Calu3 (cell line): Measurements from ENCODE around the gene ABCF1. TPM values are rescaled to one million over a fixed set of nuclear protein-coding genes. Genes with fewer than 3 reads are reported as not detected.

ENCODE experiments used
- BruUV-seq: library from RNA; stranded (reverse); fragments of 400-500 nt; replicated peaks from 2 replicates; lab custom pipeline; 2021; lab: Mats Ljungman, UMichigan
- CTCF ChIA-PET: fragments of 300-600 bp; sonication (Branson Sonifier 250); formaldehyde crosslinking; loops from one replicate; lab custom pipeline; 2022; ENCODE audit warnings: antibody characterized with exemption; lab: Charles Lee
- DNase-seq: peaks from one replicate; pipeline ENCODE4 v3.0.0; 2022
- H3K27ac Mint-ChIP-seq: one replicate; pipeline ENCODE4 v1.8.0; 2022; ENCODE audit warnings: mixed read lengths; ENCODE audit not compliant: unreplicated experiment
- H3K27me3 Mint-ChIP-seq: one replicate; pipeline ENCODE4 v1.8.0; 2022; ENCODE audit warnings: mixed read lengths; ENCODE audit not compliant: unreplicated experiment
- H3K36me3 Mint-ChIP-seq: one replicate; pipeline ENCODE4 v1.8.0; 2022; ENCODE audit warnings: mild to moderate bottlenecking, moderate library complexity, mixed read lengths; ENCODE audit not compliant: insufficient read depth, unreplicated experiment
- H3K4me1 Mint-ChIP-seq: one replicate; pipeline ENCODE4 v1.8.0; 2022; ENCODE audit warnings: mild to moderate bottlenecking, low read depth, mixed read lengths; ENCODE audit not compliant: unreplicated experiment
- H3K4me3 Mint-ChIP-seq: one replicate; pipeline ENCODE4 v1.8.0; 2022; ENCODE audit warnings: mild to moderate bottlenecking, low read depth, moderate library complexity, mixed read lengths; ENCODE audit not compliant: unreplicated experiment
- H3K9me3 Mint-ChIP-seq: one replicate; pipeline ENCODE4 v1.8.0; 2022; ENCODE audit warnings: low read depth, mixed read lengths; ENCODE audit not compliant: unreplicated experiment
- CTCF ChIP-seq: fragments of 200-600 bp; IDR thresholded peaks from one replicate; pipeline ENCODE4 v1.8.0; 2022; ENCODE audit warnings: antibody characterized with exemption; ENCODE audit not compliant: unreplicated experiment
- intact Hi-C: fragments of 100-400 bp; cut with micrococcal nuclease; formaldehyde crosslinking; loops from one replicate; pipeline ENCODE4 v1.10.0; 2022; ENCODE audit not compliant: unreplicated experiment
- total RNA-seq: library from RNA; stranded (reverse); gene quantifications from 2 replicates; pipeline ENCODE4 v1.2.3, GENCODE V29; 2022

Gene ABCF1
- total RNA-seq, 1 experiment from 2014 or later: 88.3 TPM

DNA sequence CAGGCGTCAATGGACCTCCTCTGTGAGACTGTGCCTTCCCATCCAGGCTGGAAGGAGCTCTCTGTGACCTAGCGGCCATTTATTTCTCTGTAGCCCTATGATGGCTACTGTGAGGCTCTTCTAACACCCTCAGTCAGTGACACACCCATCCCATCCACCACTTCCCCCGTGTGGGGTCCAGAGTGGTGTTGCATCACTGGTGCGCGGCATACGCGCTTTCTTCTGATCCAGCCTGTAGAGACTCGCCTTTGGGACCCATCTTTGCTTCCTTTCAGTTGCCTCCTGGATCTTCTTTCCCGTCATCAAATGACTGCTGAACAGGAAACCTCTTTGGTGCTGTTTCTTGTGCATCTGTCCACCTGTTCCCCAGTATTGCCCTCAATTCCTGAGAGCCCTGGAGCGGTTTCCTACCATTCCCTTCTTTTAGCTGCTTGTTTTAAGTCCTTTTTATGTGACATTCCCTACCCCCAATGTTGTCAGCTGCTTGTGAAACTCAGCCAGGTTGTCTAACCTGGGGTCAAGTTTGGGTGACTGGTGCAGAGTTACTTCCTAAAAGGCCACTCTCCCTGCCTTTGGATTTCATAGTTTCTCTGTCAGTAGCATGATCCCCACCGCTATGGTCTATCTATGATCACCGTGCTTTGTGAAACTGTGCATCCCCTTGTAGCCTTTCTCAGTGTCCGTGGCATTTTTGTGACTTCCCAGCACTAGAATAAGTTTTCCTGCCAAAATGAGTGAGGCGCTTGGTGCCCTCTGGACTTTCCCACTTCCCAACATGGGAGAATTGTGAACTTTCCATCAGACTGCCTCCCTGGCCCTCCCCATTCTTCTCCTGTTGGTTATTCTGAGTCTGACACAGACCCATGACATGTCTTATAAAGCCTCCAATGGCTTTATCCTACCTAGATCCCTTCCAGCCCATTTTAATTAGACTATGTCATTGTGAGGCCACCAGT is 8.5 kb upstream of the ABCF1 start:
- no peak overlapping the region for H3K4me3 Mint-ChIP-seq
- no peak for DNase-seq
- CTCF ChIA-PET: no interaction called here
- no peak for TF ChIP-seq CTCF
- no peaks in the 10 kb centered on the region for H3K27me3 Mint-ChIP-seq
- peaks cover 12% of the 10 kb centered on the region for H3K4me1 Mint-ChIP-seq
- H3K27ac Mint-ChIP-seq: no peak overlapping the region
- no peaks in the 10 kb centered on the region for H3K9me3 Mint-ChIP-seq
- peaks cover 35% of the 10 kb centered on the region for H3K36me3 Mint-ChIP-seq
- intact Hi-C loops: no loop called here
- no TSS peak for BruUV-seq

GRCh38 chr6:30564114-30564513 is 7.1 kb upstream of the ABCF1 start:
- H3K27ac Mint-ChIP-seq: no peak overlapping the region
- intact Hi-C loops: no loop called here
- CTCF ChIA-PET: interaction anchor here (0.7 kb wide), 1 partner anchor 94 kb away, joined by 3 read pairs; no protein-coding TSS in a partner anchor
- H3K9me3 Mint-ChIP-seq: no peaks in the 10 kb centered on the region
- TF ChIP-seq CTCF: no peak
- H3K27me3 Mint-ChIP-seq: no peaks in the 10 kb centered on the region
- peaks cover 6% of the 10 kb centered on the region for H3K4me1 Mint-ChIP-seq
- H3K36me3 Mint-ChIP-seq: peaks cover 28% of the 10 kb centered on the region
- DNase-seq: no peak
- H3K4me3 Mint-ChIP-seq: no peak overlapping the region
- no TSS peak for BruUV-seq

- Mint-ChIP-seq H3K36me3 (peaks cover 21% of the 10 kb centered on the region), H3K4me1 (peaks cover 17% of the 10 kb centered on the region), H3K27me3 (peaks cover 9% of the 10 kb centered on the region), H3K4me3 (no peak overlapping the region), H3K27ac (no peak overlapping the region), H3K9me3 (no peaks in the 10 kb centered on the region)
- CTCF ChIA-PET: no interaction called here
- BruUV-seq: no TSS peak
- intact Hi-C loops: no loop called here
- TF ChIP-seq CTCF: no peak
- DNase-seq: no peak
Measured at GRCh38 chr6:30565772-30566171, 5.5 kb upstream of the ABCF1 start.

GRCh38 chr6:30568245-30568644 is 3.0 kb upstream of the ABCF1 start:
- Mint-ChIP-seq H3K4me1 (peaks cover 39% of the 10 kb centered on the region), H3K36me3 (peaks cover 24% of the 10 kb centered on the region), H3K9me3 (no peaks in the 10 kb centered on the region), H3K27ac (no peak overlapping the region), H3K4me3 (no peak overlapping the region), H3K27me3 (peaks cover 9% of the 10 kb centered on the region)
- intact Hi-C loops: no loop called here
- CTCF ChIA-PET: no interaction called here
- no peak for TF ChIP-seq CTCF
- no TSS peak for BruUV-seq
- DNase-seq: peak; percentile 49
